HG03135 (cell line): ENCODE data around the gene FBXO42.

Experiments
- ATAC-seq: cut with Tn5 transposase; IDR thresholded peaks from one replicate; pipeline ENCODE4 v1.9.1; 2021; ENCODE audit warnings: mild to moderate bottlenecking, moderate library complexity; ENCODE audit not compliant: unreplicated experiment

The FBXO42 gene

GRCh38 chr1:16326833-16327404 is 25.4 kb downstream of the FBXO42 start:
- ATAC-seq = no peak

- no peak for ATAC-seq
Observed at GRCh38 chr1:16324456-16324890, 27.8 kb downstream of the FBXO42 start.

GRCh38 chr1:16321176-16321867 is 31.0 kb downstream of the FBXO42 start:
- no peak for ATAC-seq

- ATAC-seq = no peak
Observed at GRCh38 chr1:16318555-16318954, 33.7 kb downstream of the FBXO42 start.

GRCh38 chr1:16315437-16315836 is 36.8 kb downstream of the FBXO42 start:
- no peak for ATAC-seq

- no peak for ATAC-seq
Observed at GRCh38 chr1:16307222-16307621, 45.1 kb downstream of the FBXO42 start.

- ATAC-seq = no peak
Observed at GRCh38 chr1:16302709-16303627, 49.3 kb downstream of the FBXO42 start.

- ATAC-seq = no peak
Observed at GRCh38 chr1:16300436-16300835, 51.8 kb downstream of the FBXO42 start.

GRCh38 chr1:16298653-16299052 is 53.6 kb downstream of the FBXO42 start:
- ATAC-seq = no peak

GRCh38 chr1:16296643-16297042 is 55.6 kb downstream of the FBXO42 start:
- ATAC-seq = no peak

GRCh38 chr1:16294219-16295212 is 57.8 kb downstream of the FBXO42 start:
- no peak for ATAC-seq

GRCh38 chr1:16293538-16293937 is 58.7 kb downstream of the FBXO42 start:
- no peak for ATAC-seq

GRCh38 chr1:16292739-16293138 is 59.5 kb downstream of the FBXO42 start:
- no peak for ATAC-seq

- ATAC-seq = no peak
Observed at GRCh38 chr1:16289959-16290358, 62.3 kb downstream of the FBXO42 start.

- no peak for ATAC-seq
Observed at GRCh38 chr1:16286122-16286521, 66.2 kb downstream of the FBXO42 start.

GRCh38 chr1:16281765-16282164 is 70.5 kb downstream of the FBXO42 start:
- ATAC-seq = no peak

GRCh38 chr1:16279186-16279585 is 73.1 kb downstream of the FBXO42 start:
- ATAC-seq = no peak

GRCh38 chr1:16276302-16277030 is 75.8 kb downstream of the FBXO42 start:
- ATAC-seq = no peak

- no peak for ATAC-seq
Observed at GRCh38 chr1:16275591-16275990, 76.7 kb downstream of the FBXO42 start.

GRCh38 chr1:16267690-16268180 is 84.5 kb downstream of the FBXO42 start:
- ATAC-seq = no peak
